ENCODE results near the gene GRM6.

Gene GRM6

DNA sequence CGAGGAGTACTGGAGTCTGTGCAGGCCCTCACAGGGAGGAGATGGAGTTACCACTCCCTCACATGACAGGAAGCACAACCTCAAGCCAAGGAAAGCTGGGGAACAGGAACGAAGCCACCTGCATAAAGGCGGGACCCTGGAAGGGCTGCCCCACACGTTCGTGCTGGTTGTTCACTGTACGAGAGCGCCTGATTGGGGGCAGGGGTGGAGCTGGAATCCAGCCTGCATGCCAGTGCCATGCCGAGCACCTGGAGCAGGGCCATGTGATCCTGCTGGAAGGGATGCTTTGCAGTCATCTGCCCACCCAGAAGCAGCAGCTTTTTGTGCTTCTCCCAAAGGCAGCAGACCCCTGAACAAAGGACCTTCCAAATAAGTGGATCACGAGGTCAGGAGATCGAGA is 11.4 kb downstream of the GRM6 start:
- H3K27ac ChIP-seq: no peak overlapping the region
- no peak for TF ChIP-seq ZFX (IDR thresholded peaks at IDR 0.05)
- TF ChIP-seq, protein P1, sequence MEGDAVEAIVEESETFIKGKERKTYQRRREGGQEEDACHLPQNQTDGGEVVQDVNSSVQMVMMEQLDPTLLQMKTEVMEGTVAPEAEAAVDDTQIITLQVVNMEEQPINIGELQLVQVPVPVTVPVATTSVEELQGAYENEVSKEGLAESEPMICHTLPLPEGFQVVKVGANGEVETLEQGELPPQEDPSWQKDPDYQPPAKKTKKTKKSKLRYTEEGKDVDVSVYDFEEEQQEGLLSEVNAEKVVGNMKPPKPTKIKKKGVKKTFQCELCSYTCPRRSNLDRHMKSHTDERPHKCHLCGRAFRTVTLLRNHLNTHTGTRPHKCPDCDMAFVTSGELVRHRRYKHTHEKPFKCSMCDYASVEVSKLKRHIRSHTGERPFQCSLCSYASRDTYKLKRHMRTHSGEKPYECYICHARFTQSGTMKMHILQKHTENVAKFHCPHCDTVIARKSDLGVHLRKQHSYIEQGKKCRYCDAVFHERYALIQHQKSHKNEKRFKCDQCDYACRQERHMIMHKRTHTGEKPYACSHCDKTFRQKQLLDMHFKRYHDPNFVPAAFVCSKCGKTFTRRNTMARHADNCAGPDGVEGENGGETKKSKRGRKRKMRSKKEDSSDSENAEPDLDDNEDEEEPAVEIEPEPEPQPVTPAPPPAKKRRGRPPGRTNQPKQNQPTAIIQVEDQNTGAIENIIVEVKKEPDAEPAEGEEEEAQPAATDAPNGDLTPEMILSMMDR (conservative IDR thresholded peaks at IDR 0.05): no peak

DNA sequence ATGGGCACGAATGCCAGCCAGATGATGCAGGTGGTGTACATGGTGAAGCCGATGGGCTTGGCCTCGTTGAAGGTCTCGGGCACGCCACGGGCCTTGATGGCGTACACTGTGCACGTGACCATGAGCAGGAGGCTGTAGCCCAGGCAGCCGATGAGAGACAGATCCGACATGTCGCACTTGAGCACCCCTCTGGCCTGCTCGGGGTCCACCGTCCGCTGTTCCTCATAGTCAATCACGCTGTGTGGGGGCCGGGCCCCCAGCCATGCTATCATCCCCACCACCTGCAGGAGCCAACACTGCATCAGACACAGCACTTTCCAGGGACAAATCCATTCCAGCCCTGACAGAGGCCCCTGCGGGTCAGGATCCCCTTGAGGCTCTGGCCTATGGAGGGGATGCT is 12.2 kb downstream of the GRM6 start:
- TF ChIP-seq ZFX (IDR thresholded peaks at IDR 0.05): no peak
- TF ChIP-seq, protein P1 (conservative IDR thresholded peaks at IDR 0.05): no peak
- no peak overlapping the region for H3K27ac ChIP-seq

DNA sequence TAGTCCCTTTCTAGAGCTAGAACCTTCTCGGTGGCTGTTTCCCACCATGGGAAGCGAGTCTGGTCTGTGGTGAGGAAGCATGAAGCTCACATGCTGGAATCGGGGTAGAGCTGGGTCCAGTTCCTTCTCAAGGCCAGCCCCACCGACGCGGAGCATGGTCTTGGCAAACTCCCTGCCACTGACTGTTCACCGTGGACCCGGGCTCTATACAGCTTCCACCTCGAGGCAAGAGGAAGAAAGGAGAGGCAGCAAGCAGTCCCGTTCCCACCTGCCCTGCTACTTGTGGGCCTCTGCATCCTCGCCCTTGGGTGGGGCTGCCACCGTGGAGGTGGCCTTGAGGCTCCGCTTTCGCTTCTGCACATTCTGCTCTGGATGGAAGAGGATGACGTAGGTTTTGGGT is 13.7 kb downstream of the GRM6 start:
- no peak overlapping the region for H3K27ac ChIP-seq
- no peak for TF ChIP-seq ZFX (IDR thresholded peaks at IDR 0.05)
- TF ChIP-seq, protein P1 (conservative IDR thresholded peaks at IDR 0.05): no peak

DNA sequence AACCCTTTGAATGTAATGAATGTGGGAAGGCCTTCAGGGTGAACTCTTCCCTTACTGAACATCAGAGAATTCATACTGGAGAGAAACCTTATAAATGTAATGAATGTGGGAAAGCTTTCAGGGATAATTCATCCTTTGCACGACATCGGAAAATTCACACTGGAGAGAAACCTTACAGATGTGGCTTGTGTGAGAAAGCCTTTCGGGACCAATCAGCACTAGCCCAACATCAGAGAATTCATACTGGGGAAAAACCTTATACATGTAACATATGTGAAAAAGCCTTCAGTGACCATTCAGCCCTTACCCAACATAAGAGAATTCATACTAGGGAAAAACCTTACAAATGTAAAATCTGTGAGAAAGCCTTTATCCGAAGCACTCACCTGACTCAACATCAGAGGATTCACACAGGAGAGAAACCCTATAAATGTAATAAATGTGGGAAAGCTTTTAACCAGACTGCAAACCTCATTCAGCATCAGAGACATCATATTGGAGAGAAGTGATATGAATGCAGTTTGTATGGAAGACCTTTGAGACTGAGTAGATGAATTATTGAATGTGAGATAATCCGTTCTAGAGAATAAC is 29.6 kb downstream of the GRM6 start:
- H3K27ac ChIP-seq: no peak overlapping the region
- TF ChIP-seq, protein P1 (conservative IDR thresholded peaks at IDR 0.05): no peak
- TF ChIP-seq ZFX (IDR thresholded peaks at IDR 0.05): no peak

DNA sequence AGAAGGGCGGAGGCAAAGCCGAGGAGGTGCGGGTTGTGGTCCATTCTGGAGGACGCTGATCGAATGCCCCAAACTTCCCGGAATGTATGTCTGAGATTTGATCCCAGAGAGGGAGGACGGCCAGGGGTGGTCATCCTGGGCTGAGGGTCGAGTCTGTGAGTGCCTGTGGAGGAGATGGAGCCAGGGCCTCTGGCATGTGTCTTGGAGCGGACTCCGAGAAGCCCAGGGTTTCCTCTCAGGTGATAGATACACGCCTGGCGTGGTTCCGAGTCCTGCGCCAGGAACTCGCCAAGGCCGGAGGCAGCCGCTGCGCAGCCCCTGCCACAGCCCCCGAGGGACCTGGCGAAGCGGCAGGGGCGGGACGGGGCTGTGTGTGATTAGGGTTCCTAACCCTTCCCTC is 53.8 kb downstream of the GRM6 start:
- no peak for TF ChIP-seq ZFX (IDR thresholded peaks at IDR 0.05)
- TF ChIP-seq, protein P1 (conservative IDR thresholded peaks at IDR 0.05): no peak
- H3K27ac ChIP-seq: peak overlapping the region; percentile 41

DNA sequence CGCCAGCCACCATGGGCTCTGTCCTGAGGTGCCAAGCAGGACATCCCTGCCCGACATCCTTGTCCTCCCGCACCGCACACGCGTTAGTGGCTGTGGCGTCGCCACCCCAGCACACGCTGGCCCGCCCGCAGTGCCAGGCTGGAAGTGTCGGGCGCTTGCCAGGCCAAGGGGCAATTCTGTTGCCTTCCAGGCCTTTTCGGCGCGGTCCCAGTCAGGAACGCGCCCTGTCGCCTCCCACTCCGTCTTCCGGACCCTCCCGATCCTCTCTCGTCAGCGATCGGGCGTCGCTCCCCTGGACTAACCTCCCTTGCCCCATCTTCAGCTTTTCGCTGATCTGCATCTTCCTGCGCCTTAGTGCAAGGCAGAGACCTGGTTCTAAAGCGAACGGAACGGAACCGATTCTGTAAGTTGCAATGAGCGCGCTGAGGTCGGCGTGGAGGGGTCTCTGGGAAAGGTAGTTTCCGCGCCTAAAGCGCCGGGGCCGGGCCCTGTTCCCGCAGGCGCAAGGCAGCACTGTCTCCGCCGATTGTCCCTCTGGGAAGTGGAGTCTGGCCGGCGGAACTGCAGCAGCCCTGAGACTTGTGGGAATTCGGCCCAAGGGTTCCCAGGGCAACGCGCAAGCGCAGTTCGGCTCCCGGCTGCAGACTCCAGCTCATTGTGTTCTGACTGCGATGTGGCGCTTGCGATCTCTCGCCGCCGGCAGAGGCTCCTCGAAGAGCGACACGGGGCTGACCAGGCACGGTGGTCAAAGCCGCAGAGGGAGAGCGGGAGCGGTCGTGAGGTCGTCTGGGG is 54.4 kb downstream of the GRM6 start, which contains the start of gene ZNF454:
Gene ZNF454 (plus strand): TSS at position 630 of the 792 bp plus-strand sequence. CDS start 1,594 bp downstream, outside the sequence.
- H3K27ac ChIP-seq: peak within 1 kb of the TSS; percentile 41

More for the DNA sequence above, 54.4 kb downstream of the GRM6 start, which contains the start of gene ZNF454:
- TF ChIP-seq, protein P1 (conservative IDR thresholded peaks at IDR 0.05): no peak
- TF ChIP-seq ZFX (IDR thresholded peaks at IDR 0.05): peak; percentile 29

All from C4-2B (cell line).